ENCODE data around the gene ADGRG4.
"Not testable (repeated sequence)": the region's sequence is repeated elsewhere in the genome, so short reads cannot be mapped to it uniquely, and the experiment has no call there.

ADGRG4 gene

DNA sequence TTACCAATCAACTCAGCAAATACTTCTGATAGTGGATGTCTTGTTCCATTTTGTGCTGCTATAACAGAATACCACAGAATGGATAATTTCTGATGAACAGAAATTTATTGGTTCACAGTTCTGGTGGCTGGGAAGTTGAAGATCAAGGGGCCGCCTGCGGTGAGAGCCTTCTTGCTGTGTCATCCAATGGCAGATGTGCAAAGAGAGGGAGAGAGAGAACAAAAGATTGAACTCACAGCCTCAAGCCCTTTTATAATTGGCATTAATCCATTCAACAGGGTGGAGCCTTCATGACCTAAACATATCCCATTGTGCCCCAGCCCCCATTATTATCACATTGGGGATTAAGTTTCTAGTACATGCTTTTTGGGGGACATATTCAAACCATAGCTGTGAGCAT, 86.1 kb downstream of the ADGRG4 start:
- DNase-seq (ENCODE audit: low spot score): no peak

DNA sequence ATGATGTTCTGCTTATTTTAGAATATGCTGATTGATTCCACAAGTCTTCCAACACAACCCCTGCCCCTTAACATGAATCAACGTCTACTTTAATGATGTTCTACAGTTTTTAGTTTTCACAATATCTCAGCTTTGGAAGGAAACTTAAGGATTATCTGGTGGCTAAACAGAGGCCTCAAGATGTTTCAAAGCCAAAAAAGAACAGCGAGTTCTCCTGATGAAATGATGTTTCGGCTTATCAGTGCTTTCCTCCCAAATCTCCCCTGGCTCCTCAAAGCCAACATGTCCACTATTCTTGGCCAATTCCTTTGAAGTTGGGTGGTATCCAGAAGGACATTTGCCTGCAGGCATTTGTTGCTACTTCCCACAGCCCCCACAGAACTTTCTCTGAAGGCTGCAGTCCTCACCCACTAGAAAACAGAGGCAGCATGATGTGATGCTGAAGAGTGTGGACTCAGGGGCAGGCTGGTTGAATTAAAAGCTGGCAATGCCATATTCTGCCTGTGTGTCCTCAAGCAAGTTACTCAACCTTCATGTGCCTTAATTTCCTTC, 87.3 kb downstream of the ADGRG4 start:
- DNase-seq (ENCODE audit: low spot score): no peak

DNA sequence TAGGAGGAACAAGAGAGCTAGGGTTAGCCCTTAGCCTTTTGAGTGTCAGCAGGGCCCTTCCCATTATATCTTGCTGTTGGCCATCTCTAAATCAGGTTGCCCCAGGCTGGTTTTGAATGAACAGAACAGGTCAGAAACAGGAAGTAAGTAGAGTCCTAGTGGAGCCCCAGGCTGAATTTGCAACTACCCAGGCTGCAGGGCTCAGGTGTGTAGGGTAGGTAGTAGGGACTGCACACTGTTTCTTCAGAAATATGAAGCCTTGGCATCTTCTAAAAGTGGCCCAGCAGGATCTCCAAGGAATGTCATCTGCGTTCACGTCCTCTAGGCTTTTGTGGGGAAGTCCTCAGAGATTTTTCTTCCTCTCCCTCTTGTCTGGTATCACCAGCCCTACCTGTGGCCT, 90.2 kb downstream of the ADGRG4 start:
- DNase-seq (ENCODE audit: low spot score): no peak

DNA sequence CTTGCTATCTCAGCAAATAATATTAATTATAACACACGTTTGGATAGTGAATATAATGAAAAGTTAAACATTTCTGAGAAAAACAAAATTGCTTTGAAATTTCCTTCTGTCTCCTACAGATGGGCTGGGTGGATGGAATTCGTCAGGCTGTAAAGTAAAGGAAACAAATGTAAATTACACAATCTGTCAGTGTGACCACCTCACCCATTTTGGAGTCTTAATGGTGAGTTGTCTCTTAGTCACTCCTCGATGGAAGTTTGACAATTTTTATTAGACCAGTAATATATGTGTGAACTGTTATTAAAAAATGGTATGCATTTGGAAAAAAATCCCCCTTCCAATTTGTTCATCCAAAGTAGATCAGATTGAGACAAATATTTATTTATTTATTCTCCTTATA, 94.5 kb downstream of the ADGRG4 start:
- no peak for DNase-seq (ENCODE audit: low spot score)

DNA sequence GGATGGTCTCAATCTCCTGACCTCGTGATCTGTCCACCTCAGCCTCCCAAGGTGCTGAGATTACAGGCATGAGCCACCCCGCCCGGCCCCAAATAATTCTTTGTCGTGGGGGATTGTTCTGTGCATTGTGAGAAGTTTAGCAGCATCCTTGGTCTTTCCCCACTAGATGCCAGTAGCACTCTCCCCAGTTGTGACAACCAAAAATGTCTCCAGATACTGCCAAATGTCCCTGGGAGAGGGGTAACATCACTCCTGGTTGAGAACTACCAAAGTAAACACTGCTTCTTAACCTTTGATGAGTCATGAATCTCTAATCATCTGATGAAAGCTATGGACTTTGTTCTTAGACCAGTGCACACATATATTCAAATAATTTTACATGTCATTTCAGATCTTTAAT, 96.2 kb downstream of the ADGRG4 start:
- DNase-seq (ENCODE audit: low spot score): no peak

DNA sequence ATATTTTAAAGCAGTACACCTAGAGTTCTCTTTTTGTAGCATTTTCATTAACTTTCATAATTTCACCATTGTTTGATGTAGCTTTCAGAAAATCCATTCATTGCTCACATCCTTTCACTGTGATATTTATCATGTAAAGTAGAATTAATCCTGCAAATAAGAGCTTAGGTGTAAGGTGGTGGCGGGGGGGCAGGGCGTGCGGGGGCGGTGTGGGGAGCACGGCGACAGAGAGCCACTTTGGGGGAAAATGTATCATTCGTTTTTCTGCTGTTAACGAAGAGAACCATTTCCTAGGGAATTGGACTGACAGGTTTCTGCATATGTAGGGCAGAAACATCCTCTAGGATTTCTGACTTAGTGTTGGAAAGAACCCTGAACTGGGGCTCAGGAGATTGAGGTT, 104.4 kb downstream of the ADGRG4 start:
- no peak for DNase-seq (ENCODE audit: low spot score)

DNA sequence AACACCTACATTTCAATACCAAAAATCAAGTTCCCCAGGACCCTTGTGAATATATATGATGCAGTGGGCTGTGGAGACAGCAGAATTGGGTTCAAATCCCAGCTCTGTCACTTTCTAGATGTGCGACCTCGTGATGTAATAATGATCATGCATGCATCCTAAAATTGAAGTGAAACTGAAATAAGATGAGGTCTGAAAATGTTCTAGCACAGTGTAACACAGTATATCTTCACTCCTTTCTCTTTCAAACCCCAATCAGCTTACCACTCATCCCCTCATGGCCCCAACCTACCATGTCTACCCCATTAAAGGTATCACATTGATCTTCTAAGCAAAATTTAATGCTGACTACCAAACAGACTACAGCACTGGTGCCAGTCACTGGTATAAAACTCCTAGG, 117.0 kb downstream of the ADGRG4 start:
- DNase-seq (ENCODE audit: low spot score): no peak

DNA sequence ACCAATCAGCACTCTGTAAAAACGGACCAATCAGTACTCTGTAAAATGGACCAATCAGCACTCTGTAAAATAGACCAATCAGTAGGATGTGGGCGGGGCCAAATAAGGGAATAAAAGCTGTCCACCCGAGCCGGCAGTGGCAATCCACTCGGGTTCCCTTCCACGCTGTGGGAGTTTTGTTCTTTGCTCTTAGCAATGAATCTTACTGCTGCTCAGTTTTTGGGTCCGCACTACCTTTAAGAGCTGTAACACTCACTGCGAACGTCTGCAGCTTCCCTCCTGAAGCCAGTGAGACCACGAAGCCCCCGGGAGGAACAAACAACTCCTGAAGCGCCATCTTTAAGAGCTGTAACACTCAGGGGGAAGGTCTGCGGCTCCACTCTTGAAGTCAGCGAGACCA, 120.6 kb downstream of the ADGRG4 start:
- DNase-seq (ENCODE audit: low spot score): no peak

DNA sequence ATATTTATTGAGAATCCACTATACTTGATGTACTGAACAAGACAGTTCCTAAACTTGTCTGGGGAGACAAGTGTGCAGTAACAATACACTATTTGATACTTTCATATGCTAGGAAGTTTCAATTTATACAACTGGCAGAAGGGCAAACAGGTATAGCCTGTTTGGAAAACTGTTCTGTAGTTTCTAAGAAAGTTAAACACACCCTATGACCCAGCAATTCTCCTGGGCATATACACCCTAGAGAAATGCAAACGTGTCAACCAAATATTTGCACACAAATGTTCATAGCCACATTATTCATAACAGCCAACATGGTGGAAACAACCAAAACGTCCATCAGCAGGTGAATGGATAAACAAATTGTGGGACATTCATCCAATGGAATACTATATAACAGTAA, 123.0 kb downstream of the ADGRG4 start:
- no peak for DNase-seq (ENCODE audit: low spot score)

DNA sequence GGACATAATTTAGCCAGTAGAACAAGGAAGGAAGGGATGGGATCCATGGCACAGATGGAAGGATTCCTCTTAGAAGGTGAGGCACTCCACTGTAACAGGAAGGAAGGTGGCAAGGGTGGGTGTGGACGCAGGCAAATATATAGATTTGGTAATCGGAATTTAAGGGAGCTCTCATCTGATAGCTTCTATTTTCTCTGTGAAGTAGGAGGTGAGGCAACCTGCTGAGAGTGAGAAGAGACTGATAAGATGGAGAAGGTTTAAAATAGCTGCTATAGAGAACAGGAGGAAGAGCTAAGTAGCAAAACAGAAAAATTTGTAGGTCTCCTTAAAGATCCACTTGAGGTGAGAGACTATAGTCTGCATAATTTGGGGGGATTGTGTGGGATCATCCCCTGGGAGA, 125.2 kb downstream of the ADGRG4 start:
- no peak for DNase-seq (ENCODE audit: low spot score)

DNA sequence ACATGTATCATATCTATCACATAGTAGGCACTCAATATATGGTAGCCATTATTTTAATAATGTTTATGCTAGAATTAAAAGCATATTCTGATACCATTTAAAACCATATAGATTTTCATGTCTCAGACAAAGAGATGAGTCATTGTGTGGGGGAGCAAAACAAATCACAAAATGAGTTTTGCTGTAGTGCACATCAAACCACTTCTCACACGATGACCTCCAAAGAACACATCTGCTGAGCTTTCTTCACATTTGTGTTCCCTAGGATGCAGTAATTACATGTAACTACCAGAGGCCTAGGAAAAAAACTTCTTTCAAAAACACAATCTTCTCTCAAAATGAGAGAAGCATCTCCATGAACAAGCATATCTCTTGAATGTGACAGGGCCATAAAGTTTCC, 130.9 kb downstream of the ADGRG4 start:
- no peak for DNase-seq (ENCODE audit: low spot score)

DNA sequence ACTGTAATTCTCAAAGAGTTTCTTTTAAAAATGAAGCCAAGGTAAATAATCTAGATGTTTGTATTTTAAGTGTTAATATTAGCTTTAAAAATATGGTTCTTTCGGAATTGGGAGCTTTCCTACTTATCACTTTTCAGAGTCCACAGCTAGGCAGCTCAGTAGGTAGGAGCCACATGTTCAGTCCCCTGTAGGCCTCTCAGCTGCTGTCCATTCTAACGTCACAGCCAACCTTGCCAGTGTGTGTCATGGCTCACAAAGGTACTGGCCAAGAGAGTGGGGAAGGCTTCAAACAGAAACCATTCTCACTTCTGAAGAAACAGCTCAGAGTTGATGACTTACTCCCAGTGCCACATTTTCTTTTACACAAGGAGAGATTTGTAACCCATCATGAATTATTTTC, 137.0 kb downstream of the ADGRG4 start:
- DNase-seq (ENCODE audit: low spot score): no peak

DNA sequence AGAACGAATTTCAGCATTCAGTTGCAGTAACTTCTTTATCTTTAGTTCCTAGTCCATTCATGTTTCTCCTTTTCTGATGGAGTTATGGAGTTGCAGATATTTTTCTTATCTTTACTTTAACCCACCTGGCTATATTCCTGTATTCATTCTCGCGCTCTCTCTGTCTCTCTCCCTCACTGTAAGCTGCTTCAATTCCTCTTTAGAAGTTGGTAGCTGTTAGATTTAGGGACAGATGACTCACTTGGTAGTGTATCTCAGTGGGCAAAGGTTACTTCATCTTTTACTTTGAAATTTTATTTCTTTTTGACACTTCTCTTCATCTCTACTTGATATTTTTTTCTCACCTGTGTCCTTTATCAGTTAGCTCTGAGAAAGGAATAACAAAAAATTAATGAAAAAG, 137.4 kb downstream of the ADGRG4 start:
- DNase-seq (ENCODE audit: low spot score): no peak

DNA sequence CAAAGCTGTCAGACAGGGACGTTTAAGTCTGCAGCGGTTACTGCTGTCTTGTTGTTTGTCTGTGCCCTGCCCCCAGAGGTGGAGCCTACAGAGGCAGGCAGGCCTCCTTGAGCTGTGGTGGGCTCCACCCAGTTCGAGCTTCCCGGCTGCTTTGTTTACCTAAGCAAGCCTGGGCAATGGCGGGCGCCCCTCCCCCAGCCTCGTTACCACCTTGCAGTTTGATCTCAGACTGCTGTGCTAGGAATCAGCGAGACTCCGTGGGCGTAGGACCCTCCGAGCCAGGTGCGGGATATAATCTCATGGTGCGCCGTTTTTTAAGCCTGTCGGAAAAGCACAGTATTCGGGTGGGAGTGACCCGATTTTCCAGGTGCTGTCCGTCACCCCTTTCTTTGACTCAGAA, 144.9 kb downstream of the ADGRG4 start:
- not testable (repeated sequence) for DNase-seq (ENCODE audit: low spot score)

DNA sequence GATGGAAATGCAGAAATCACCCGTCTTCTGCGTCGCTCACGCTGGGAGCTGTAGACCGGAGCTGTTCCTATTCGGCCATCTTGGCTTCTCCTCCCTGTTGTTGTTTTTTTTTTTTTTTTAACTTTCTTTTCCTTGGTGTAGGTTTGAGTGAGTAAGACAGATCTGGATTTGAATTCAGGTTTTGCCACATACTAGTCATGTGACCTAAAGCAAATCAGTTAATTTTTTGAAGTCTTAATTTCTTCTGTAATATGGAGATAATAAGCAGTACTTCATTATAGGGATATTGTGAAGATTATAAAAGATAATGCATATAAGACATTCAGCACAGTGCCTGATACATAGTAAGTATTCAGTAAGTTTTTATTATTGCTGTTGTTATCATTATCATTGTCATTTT, 145.4 kb downstream of the ADGRG4 start:
- DNase-seq (ENCODE audit: low spot score): no peak

DNA sequence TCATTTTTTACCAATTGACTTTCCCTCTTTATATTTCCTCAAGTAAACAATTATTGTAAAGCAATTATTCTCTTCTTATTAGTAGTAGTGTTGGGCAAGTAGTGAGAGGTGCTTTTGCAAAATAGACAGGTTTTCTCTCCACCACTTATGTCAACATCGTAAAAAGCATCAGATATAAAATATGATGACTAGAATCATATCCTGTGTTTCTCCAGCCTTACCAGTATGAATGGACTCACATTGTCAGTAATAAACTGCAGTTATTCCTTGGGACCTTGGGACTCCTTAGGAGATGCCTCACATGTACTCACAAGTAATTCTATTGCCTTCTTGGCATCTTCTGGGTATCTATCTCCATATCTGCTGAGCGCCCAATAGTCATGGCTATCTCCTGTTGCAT, 146.5 kb downstream of the ADGRG4 start:
- DNase-seq (ENCODE audit: low spot score): no peak

DNA sequence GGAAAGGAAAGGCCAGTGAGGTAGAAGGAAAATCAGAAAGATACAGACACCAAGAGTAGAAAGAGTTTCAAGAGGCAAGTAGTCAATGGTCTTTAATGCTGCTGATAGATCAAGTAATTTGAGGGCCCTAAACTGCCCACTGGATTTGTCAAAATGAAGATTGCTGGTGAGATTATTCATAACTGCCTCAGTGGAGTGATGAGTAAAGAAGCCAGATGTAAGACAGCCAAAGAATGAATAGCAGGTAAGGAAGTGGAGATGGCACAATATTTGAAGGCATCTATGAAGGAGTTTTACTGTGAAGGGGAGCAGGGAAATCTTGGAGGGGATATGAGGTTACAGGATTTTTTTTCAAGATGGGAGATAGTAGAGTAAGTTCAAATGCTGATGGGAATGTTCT, 147.2 kb downstream of the ADGRG4 start:
- DNase-seq (ENCODE audit: low spot score): no peak

DNA sequence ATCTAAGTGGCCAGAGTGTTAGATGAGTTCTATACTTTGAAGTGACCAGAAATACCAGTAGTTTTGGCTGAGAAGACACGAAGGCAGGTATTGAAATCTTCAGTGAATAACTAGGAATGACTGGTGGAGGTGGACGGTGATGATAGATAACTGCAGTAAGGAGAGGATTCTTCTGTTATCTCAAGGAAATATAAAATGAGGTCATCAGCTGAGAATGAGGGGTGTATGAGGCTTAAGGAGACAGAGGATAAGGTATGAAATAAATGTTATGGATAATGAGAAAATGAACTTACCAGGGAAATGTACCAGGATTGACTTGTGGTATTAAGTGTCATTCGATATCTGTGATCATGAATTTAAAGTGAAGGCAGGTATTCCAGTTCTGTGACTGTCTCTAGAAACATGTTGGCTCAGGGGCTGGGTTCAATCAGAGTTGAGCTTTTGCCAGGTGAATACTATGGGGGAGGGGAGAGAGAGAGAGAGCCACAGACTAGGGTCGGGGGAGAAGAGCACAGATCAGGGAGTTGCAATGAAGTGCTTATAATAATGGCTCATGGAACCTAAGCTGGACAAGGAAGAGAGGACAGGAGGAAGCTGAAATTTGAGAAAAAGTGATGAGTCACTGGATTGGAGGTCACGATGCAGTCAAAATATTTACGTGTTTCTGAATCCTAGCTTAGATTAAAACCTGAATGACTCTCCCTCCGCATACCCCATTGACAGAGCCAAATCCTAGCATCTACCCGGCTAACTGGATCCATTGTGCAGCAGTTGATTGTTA, 149.5 kb downstream of the ADGRG4 start:
- no peak for DNase-seq (ENCODE audit: low spot score)

DNA sequence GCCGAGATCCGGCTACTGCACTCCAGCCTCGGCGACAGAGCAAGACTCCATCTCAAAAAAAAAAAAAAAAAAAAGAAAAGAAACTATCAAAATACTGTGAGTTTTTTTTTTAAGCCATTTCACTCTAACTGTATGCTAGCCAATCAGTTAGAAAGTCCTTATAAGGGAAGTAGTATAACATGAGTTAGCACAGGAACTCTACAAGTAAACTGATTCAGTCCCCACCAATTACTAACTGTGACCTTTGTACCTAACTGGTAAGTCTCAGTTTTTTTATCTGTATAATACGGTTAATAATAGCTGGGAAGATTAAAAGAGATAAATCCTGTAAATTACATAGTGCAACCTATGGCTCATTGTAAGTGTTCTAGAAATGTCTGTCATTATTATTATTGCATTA, 151.9 kb downstream of the ADGRG4 start:
- no peak for DNase-seq (ENCODE audit: low spot score)

DNA sequence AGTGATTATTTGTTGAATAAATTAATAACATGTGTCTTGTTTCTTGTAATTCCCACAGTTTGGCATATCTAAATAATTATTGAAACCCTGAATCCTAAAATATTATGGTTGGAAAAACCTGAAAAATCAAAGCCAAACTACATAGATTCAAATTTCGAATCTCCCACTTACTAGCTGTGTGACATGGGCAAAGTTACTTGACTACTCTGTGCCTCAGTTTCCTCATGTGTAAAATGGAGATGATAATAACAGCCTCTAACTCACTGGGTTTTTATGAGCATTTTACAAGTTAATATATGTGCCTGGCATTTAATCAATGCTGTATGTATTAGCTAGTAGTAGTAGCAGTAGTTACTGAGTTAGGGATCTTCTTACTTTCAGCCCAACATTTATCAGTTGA, 152.4 kb downstream of the ADGRG4 start:
- no peak for DNase-seq (ENCODE audit: low spot score)

DNA sequence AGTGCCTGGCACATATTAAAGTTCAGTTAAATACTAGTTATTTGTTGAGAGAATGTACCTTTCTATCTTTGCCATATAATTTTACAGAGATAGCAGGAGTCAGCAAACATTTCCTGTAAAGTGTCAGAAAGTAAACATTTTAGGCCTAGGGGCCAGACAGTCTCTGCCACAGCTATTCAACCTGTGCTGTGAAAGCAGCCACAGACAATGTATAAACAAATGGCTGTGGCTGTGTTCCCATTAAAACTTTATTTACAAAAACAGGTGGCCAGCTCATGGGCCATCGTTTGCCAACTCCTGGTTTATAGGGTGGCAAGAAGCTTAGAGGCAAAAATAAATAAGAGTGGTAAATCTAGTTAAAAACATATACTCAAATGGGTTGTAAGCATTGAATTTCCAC, 153.0 kb downstream of the ADGRG4 start:
- DNase-seq (ENCODE audit: low spot score): no peak

DNA sequence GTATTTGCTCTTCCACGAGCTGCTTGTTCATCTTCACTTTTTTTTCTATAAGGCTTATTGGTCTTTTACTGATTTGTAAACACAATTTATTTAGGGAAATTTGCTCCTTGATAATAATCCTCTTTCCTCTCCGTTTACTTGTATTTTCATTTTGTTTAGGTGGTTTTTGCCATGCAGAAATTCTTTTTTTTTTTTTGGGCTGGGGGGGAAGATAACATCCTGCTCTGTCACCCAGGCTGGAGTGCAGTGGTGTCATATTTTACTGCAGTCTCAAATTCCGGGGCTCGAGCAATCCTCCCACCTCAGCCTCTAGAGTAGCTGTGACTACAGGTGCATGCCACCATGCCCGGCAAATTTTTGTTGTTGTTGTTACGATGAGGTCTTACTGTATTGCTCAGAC, 155.4 kb downstream of the ADGRG4 start:
- DNase-seq (ENCODE audit: low spot score): no peak

DNA sequence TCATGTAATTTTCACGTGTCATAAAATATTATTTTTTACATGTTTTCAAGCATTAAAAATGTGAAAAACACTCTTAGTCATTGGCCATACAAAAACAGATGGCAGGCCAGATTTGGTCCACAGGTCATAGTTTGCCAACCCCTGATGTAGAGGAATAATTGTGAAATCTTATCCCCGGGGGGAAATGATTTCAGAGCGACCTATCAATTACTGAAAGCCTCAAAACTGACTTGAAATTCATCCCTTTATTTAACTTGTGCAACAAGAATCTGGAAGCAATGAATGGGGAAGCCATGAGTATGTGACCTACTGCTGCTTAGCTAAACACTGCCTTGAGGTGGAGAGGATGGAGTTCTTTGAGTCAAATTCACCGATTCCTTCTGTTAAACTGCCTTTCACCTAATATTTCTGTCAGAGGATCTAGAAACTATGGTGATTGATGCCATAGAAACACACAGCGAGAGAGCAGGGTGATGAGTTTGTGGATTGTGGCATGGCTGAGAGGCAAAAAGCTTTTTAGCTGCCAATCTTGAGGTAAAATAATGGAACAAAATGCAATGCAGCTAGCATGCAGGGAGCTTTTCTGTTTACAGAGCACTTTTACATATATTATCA, 156.6 kb downstream of the ADGRG4 start:
- DNase-seq (ENCODE audit: low spot score): no peak

DNA sequence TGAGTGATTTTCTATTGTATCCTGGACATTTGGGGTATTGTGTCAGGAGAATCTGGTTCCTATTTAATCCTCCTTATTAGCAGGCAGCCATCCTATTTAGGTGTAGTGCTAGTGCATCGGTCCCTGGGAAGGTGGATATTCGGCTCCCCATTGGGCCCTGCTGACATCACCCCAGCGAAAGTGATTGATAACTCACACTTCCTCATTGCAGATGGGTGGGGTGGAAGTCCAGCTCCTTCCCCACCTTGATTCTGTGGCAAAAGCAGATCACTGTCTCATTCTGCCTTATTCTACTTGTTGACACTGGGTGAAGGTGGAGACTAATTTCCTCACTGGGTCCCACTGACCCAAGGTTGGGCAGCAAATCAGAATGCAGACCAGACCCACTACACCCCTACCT, 163.8 kb downstream of the ADGRG4 start:
- no peak for DNase-seq (ENCODE audit: low spot score)

Measured in LoVo (cell line).